ENCODE results near the gene NLRX1. TPM values are rescaled to one million over a fixed set of nuclear protein-coding genes. Genes with fewer than 3 reads are reported as not detected.

The NLRX1 gene, protein sequence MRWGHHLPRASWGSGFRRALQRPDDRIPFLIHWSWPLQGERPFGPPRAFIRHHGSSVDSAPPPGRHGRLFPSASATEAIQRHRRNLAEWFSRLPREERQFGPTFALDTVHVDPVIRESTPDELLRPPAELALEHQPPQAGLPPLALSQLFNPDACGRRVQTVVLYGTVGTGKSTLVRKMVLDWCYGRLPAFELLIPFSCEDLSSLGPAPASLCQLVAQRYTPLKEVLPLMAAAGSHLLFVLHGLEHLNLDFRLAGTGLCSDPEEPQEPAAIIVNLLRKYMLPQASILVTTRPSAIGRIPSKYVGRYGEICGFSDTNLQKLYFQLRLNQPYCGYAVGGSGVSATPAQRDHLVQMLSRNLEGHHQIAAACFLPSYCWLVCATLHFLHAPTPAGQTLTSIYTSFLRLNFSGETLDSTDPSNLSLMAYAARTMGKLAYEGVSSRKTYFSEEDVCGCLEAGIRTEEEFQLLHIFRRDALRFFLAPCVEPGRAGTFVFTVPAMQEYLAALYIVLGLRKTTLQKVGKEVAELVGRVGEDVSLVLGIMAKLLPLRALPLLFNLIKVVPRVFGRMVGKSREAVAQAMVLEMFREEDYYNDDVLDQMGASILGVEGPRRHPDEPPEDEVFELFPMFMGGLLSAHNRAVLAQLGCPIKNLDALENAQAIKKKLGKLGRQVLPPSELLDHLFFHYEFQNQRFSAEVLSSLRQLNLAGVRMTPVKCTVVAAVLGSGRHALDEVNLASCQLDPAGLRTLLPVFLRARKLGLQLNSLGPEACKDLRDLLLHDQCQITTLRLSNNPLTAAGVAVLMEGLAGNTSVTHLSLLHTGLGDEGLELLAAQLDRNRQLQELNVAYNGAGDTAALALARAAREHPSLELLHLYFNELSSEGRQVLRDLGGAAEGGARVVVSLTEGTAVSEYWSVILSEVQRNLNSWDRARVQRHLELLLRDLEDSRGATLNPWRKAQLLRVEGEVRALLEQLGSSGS
- 7.5 to 12.3 TPM (median 10.4 TPM) in 5 replicates for total RNA-seq (2022; extraction: Qiagen RNA extraction; ENCODE audit: low read depth)

GRCh38 chr11:119168471-119169281 lies at the start of gene NLRX1:
Gene NLRX1, plus strand, starts transcription at chr11:119168725. Its CDS starts 2,679 bp downstream, at chr11:119171404.

GRCh38 chr11:119121008-119121810 lies 47.3 kb upstream of the NLRX1 start, which contains the start of gene HINFP:
Gene HINFP, plus strand, starts transcription at chr11:119121580. Its CDS starts 5,365 bp downstream, at chr11:119126945.

DNA sequence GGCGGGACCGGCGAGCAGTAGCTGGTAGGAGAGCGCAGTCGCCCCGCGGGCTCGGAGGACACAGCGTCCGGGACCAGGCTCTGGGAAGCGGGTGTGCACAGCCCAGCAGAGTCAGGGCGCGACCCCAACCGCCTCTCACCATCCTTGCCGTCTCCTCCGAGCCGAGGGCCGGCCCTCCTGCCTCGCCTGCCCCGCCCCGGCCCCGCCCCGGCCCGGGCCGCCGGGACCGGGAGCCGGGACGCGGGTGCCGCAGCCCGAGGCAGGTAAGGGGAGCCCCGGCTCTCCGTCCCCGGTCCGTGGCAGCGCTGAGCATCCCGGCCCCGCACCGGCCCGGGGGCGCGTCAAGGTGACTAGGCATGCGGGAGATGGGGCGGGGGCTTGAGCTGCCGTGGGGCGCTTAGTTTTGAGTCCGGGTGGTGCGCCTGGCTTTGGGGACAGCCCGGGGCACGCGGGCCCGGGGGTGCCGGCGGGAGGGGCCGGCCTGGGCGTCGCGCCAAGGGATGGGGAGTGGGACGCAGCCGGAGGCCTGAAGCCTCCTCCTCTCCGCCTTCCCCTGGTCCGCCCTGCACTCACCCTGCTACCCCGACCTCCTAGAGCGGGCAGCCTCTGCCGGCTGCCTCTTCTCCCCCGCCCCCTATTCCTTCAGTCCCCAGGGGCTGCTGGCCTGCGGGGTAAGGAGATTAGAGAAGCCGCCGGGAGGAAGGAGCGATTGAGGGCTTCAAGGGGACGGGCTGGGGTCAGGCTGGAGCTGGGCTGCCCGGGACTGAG lies 19.3 kb upstream of the NLRX1 start, which contains the start of gene ABCG4:
ABCG4 (plus strand) TSS at position 35 of the 768 bp plus-strand sequence. CDS start 914 bp downstream, outside the sequence.

DNA sequence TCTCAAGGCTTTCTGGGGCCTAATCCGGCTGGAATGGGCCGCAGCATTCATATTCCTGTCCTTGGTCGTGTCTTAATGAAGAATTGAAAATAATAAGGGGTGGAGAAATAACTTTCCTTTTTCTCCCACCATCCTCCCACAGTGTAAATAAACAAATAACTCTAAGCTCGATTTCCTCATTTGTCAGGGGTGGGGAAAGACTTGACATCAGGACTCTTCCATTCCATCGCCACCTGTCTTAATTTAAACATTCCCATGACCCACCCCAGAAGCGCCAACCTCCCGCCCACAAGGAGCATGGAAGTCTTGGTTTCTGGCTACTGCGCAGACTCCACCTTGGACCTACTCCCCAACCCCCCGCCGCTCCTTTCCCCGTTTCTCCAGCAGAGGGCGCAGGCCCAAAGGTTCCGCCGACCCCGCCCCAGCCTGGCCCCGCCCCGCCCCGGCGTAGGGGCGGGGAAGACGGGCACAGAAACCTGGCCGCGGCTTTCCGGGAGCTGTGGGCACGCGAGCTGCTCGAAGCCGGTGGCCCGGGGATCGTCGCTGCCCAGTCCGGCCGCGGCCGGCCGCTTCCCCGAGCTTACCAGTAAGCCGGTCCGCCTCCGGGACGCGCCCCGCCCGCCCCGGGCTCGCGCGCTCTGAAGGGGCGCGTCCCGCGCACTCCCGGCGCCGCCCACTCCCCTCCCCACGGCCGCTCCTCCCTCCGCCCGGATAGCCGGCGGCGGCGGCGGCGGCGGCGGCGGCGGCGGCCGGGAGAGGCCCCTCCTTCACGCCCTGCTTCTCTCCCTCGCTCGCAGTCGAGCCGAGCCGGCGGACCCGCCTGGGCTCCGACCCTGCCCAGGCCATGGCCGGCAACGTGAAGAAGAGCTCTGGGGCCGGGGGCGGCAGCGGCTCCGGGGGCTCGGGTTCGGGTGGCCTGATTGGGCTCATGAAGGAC lies 37.3 kb downstream of the NLRX1 start, which contains the start of gene CBL:
CBL (plus strand) TSS at position 766 of the 937 bp plus-strand sequence; CDS start at position 845, 79 bp downstream.

Other genes starting within 250 kb of the NLRX1 start
- gene BCL9L, start 242.8 kb upstream of the NLRX1 start, total RNA-seq (2022; extraction: Qiagen RNA extraction; ENCODE audit: low read depth), result 79.4 to 170 TPM (median 137 TPM) in 5 replicates
- gene UPK2, start 212.4 kb upstream of the NLRX1 start, total RNA-seq (2022; extraction: Qiagen RNA extraction; ENCODE audit: low read depth), result 0.33 to 0.97 TPM (median 0.69 TPM) in 5 replicates
- not detected in 5 replicates for gene FOXR1, start 197.0 kb upstream of the NLRX1 start, total RNA-seq (2022; extraction: Qiagen RNA extraction; ENCODE audit: low read depth)
- 11.1 to 17.5 TPM (median 11.5 TPM) in 5 replicates for gene CENATAC, start 170.6 kb upstream of the NLRX1 start, total RNA-seq (2022; extraction: Qiagen RNA extraction; ENCODE audit: low read depth)
- 803 to 1,150 TPM (median 842 TPM) in 5 replicates for gene RPS25, start 150.4 kb upstream of the NLRX1 start, total RNA-seq (2022; extraction: Qiagen RNA extraction; ENCODE audit: low read depth)
- gene TRAPPC4, start 150.0 kb upstream of the NLRX1 start, total RNA-seq (2022; extraction: Qiagen RNA extraction; ENCODE audit: low read depth), result 57.4 to 67.3 TPM (median 60.5 TPM) in 5 replicates
- 10.0 to 12.1 TPM (median 10.8 TPM) in 5 replicates for gene SLC37A4, start 137.8 kb upstream of the NLRX1 start, total RNA-seq (2022; extraction: Qiagen RNA extraction; ENCODE audit: low read depth)
- gene HYOU1, start 111.5 kb upstream of the NLRX1 start, total RNA-seq (2022; extraction: Qiagen RNA extraction; ENCODE audit: low read depth), result 39.6 to 50.0 TPM (median 47.3 TPM) in 5 replicates
- 7.9 to 17.2 TPM (median 11.4 TPM) in 5 replicates for gene VPS11, start 100.9 kb upstream of the NLRX1 start, total RNA-seq (2022; extraction: Qiagen RNA extraction; ENCODE audit: low read depth)
- gene HMBS, start 83.8 kb upstream of the NLRX1 start, total RNA-seq (2022; extraction: Qiagen RNA extraction; ENCODE audit: low read depth), result 45.4 to 52.9 TPM (median 51.2 TPM) in 5 replicates
- 33.0 to 40.4 TPM (median 38.6 TPM) in 5 replicates for gene DPAGT1, start 66.9 kb upstream of the NLRX1 start, total RNA-seq (2022; extraction: Qiagen RNA extraction; ENCODE audit: low read depth)
- gene C2CD2L, start 61.4 kb upstream of the NLRX1 start, total RNA-seq (2022; extraction: Qiagen RNA extraction; ENCODE audit: low read depth), result 4.9 to 7.1 TPM (median 6.0 TPM) in 5 replicates
- 9.7 to 11.5 TPM (median 11.0 TPM) in 5 replicates for gene HINFP, start 47.1 kb upstream of the NLRX1 start, total RNA-seq (2022; extraction: Qiagen RNA extraction; ENCODE audit: low read depth)
- gene ABCG4, start 19.7 kb upstream of the NLRX1 start, total RNA-seq (2022; extraction: Qiagen RNA extraction; ENCODE audit: low read depth), result 0.18 to 0.37 TPM (median 0.21 TPM) in 5 replicates
- 0.13 to 0.47 TPM (median 0.21 TPM) in 3 of 5 replicates, not detected in the others for gene NHERF4, start 16.8 kb downstream of the NLRX1 start, total RNA-seq (2022; extraction: Qiagen RNA extraction; ENCODE audit: low read depth)
- 5.5 to 9.3 TPM (median 9.0 TPM) in 5 replicates for gene CBL, start 37.6 kb downstream of the NLRX1 start, total RNA-seq (2022; extraction: Qiagen RNA extraction; ENCODE audit: low read depth)
- 9.4 to 11.7 TPM (median 10.6 TPM) in 5 replicates for gene MCAM, start 148.4 kb downstream of the NLRX1 start, total RNA-seq (2022; extraction: Qiagen RNA extraction; ENCODE audit: low read depth)
- 27.6 to 41.9 TPM (median 37.2 TPM) in 5 replicates for gene RNF26, start 165.8 kb downstream of the NLRX1 start, total RNA-seq (2022; extraction: Qiagen RNA extraction; ENCODE audit: low read depth)
- not detected in 5 replicates for gene C1QTNF5, start 172.2 kb downstream of the NLRX1 start, total RNA-seq (2022; extraction: Qiagen RNA extraction; ENCODE audit: low read depth)
- not detected in 5 replicates for gene MFRP, start 178.0 kb downstream of the NLRX1 start, total RNA-seq (2022; extraction: Qiagen RNA extraction; ENCODE audit: low read depth)
- 0.18 to 0.62 TPM (median 0.28 TPM) in 5 replicates for gene USP2, start 213.0 kb downstream of the NLRX1 start, total RNA-seq (2022; extraction: Qiagen RNA extraction; ENCODE audit: low read depth)

Data from A549 treated with RU486 at 1 μM for 4 hours (cell line).